OCI-LY1 (cell line): Measurements from ENCODE around the gene LDLRAD3.

Source experiments
- EZH2 ChIP-seq: fragments of 200-600 bp; sonication (generic), shearing (Covaris generic); IDR thresholded peaks from 2 replicates; pipeline ENCODE4 v1.8.0; 2017; ENCODE audit warnings: borderline replicate concordance, mixed run types, mild to moderate bottlenecking, antibody characterized with exemption, low read length, moderate library complexity, mixed read lengths
- TF ChIP-seq, protein P1 (sequence below): fragments of 200-600 bp; sonication (generic), shearing (Covaris generic); IDR thresholded peaks from 2 replicates; pipeline ENCODE4 v1.5.1; 2017; ENCODE audit warnings: mild to moderate bottlenecking, antibody characterized with exemption, low read length, moderate library complexity, mixed read lengths

DNA sequence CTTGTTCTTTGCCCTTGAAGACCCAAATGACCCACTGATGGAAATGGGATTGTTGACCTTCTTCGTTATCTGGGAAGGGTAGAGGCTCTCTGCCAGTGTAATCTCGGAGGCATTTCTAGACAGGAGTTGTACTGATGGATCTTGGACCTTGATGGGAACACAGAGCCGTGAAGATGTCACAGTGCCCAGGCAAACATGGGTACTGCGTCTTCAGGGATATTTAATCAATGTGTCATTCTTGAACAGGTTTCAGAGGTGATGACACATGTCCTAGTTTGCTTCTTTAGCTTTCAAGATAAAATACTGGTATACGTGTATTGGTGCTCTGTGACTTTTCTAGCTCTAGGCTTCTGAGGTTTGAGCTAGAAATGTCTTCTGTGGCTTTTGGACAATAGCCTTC, 6.2 kb downstream of the LDLRAD3 start:
- TF ChIP-seq, protein P1, sequence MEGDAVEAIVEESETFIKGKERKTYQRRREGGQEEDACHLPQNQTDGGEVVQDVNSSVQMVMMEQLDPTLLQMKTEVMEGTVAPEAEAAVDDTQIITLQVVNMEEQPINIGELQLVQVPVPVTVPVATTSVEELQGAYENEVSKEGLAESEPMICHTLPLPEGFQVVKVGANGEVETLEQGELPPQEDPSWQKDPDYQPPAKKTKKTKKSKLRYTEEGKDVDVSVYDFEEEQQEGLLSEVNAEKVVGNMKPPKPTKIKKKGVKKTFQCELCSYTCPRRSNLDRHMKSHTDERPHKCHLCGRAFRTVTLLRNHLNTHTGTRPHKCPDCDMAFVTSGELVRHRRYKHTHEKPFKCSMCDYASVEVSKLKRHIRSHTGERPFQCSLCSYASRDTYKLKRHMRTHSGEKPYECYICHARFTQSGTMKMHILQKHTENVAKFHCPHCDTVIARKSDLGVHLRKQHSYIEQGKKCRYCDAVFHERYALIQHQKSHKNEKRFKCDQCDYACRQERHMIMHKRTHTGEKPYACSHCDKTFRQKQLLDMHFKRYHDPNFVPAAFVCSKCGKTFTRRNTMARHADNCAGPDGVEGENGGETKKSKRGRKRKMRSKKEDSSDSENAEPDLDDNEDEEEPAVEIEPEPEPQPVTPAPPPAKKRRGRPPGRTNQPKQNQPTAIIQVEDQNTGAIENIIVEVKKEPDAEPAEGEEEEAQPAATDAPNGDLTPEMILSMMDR = no peak
- TF ChIP-seq EZH2 = no peak
